GM19193 (cell line): ENCODE data around the gene TFF3.

Experiments
- POLR2A ChIP-seq: IDR thresholded peaks from 4 replicates; pipeline ENCODE4 v1.6.1; 2011; ENCODE audit not compliant: insufficient read depth, insufficient read length; ENCODE audit errors: extremely low read depth

TFF3 gene

GRCh38 chr21:42338729-42339715 lies 23.8 kb upstream of the TFF3 start:
- TF ChIP-seq POLR2A, result no peak

- no peak for TF ChIP-seq POLR2A
Observed at GRCh38 chr21:42337830-42338728, 22.9 kb upstream of the TFF3 start.

DNA sequence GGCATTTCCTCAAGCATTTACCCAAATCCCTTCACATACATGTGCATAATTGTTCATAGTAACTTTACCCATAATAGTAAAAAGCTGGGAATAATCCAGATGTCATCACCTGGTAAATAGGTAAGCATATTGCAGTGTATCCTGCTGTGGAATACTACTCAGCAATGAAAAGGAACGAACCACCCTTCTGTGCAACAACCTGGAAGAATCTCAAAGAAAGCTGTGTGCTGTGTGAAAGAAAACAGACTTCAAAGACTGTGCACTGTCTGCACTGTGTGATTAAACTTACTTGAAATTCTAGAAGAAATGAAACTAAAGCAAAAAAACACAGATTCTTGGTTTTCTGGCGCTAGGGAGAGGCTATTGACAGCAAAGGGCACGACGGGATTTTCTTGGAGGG lies 22.1 kb upstream of the TFF3 start:
- no peak for TF ChIP-seq POLR2A

GRCh38 chr21:42336054-42336453 lies 20.8 kb upstream of the TFF3 start:
- TF ChIP-seq POLR2A, result no peak

DNA sequence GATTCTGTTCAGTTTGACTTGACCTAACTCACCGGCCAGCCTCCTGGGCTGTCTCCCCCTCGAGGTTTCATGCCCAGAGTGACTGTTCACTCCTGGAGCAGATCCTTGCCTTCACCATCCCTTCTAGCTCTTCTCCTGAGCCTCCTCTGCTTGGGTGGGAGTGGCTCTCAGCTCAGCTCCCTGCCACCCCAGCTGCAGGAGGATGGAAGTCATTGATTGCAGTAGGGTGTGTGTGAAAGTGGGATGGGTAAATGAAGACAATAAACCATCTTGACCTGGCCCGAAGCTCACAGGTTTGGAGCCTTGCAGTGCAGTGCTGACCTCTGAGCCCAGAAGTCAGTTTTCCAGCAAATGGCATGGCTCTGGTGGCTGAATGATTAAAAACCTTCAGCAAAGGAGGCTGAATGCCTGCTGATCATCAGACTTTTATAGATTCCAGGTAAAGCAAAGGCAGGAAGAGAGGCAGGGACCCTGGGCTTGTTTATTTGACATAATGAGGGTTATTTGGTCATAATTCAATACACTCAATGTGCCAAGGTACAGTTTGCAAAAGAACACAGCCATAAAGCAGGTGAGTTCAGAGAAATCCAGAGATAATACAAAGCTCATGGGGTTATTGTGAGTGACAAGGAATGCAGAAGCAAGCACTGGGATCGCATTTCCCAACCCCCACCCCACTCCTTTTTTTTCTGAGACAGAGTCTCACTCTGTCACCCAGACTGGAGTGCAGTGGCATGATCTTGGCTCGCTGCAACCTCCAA lies 17.5 kb upstream of the TFF3 start:
- no peak for TF ChIP-seq POLR2A

- no peak for TF ChIP-seq POLR2A
Observed at GRCh38 chr21:42331660-42332059, 16.5 kb upstream of the TFF3 start.

- no peak for TF ChIP-seq POLR2A
Observed at GRCh38 chr21:42330380-42331371, 15.5 kb upstream of the TFF3 start.

DNA sequence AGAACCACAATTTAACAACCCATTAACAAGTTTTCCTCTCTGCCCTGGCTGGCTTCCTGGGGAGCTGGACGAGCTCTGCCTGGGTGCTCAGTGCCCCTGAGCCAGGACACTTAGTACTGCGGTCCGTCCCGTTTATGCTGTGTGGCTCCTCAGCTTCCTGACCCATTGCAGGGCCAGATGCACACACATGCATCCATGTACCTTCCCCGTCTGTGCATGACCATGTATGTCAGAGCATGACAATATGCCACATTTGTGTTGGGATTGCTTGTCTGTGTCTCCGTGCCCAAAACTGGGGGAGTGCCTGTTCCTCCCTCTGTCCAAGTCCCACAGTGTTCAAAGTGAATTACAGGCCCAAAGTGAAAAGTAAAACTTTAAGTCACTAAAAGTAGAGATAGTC lies 9.7 kb upstream of the TFF3 start:
- TF ChIP-seq POLR2A, result no peak

GRCh38 chr21:42321845-42322244 lies 6.6 kb upstream of the TFF3 start:
- no peak for TF ChIP-seq POLR2A

- TF ChIP-seq POLR2A, result no peak
Observed at GRCh38 chr21:42321231-42321630, 6.0 kb upstream of the TFF3 start.

GRCh38 chr21:42320791-42321190 lies 5.6 kb upstream of the TFF3 start:
- no peak for TF ChIP-seq POLR2A

- no peak for TF ChIP-seq POLR2A
Observed at GRCh38 chr21:42319851-42320572, 4.8 kb upstream of the TFF3 start.

- TF ChIP-seq POLR2A, result no peak
Observed at GRCh38 chr21:42319376-42319775, 4.2 kb upstream of the TFF3 start.
